CMK (cell line): ENCODE data around the gene TUBG2.
"Not testable (repeated sequence)": the region's sequence is repeated elsewhere in the genome, so short reads cannot be mapped to it uniquely, and the experiment has no call there.

Experiments used
- DNase-seq: peaks from one replicate; pipeline ENCODE4 v3.0.0-alpha.2; 2010; ENCODE audit warnings: low read depth

The TUBG2 gene

DNA sequence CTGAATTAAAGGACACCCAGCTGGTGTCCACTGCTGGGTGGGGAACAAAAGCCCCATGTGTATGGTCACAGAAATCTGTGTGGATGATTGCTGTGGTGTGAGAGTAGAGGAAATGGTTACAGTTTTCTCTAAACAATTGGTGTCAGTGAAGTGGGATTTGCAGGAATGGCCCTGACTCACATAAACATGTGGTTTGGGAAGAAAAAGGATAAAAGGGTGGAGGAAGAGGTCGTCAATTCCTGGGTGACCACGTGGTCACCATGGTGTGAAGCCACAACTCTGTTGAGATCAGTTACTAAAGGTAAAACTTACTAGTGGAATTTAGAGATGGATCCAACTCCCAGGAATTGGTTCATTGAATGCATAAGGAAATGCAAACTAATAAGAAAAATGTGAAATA, 3.6 kb upstream of the TUBG2 start:
- no peak for DNase-seq

DNA sequence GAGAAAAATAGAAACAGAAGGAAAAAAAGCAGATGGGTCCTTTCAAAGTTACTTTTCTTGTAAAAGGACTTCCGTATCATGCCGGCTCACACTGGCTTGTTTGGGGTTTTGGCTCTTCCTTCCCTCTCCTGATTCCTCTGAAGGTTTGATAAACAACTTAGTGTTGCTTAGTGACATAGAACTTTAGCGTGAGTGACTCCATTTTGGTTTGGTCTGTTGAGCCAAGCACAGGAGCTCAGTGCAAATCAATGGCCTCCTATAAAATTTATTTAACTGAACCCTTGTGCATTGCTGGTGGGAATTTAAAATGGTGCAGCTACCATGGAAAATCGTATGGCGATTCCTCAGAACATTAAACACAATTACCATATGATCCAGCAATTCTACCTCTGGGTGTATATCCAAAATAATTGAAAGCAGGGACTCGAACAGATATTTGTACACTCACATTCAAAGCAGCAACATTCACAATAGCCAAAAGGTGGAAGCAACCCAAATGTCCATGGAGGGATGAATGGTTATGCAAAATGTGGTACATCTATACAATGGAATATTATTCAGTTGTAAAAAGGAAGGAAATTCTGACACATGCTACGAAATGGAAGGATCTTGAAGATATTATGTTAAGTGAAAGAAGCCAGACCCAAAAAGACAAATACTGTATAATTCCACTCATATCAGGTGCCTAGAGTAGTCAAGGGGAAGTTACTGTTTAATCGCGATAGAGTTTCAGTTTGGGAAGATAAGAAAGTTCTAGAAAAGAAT, 1.1 kb upstream of the TUBG2 start:
- DNase-seq, result no peak

DNA sequence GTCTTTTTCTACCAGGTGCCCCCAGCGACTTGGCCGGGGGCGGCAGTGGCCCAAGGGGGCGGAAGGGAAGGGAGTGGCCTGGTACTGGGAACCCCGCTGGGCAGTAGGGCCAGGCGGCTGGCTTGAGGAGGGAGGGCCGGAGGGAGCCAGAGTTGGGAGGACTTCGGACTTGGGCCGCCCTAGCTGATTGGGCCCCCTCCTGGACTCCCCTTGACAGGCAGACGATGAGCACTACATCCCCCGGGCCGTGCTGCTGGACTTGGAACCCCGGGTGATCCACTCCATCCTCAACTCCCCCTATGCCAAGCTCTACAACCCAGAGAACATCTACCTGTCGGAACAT, 819 bp downstream of the TUBG2 start:
- DNase-seq, result not testable (repeated sequence)

DNA sequence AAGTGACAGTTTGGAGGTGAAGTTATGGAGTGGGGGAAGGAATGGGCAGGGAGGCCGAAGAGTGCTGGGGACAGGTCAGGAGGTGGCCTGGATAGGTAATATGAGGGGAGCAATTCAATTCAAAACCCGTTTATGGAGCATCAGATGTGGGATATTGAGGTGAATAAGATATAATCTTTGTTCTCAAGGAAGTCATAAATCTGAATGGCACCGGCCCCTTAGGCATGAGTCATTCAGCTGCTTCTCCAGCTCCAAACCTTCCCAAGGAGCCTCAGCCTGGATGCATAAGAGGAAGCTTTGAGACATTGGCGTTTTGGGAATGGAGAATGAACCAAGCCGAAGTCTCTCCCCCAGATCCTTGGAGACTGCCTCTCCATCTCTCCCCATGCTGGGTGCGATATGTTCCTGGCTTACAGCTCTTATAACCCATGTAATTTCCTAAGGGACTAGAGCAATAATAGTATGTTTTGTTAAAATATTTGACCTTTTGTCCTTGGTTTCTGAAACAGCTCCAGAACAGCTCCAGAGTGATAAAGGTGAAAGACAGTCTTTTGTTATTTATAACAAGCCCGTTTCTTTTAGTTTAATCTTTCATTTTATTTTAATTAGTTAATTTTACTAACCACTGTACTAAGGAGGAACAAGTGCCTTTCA, 1.7 kb downstream of the TUBG2 start:
- no peak for DNase-seq

DNA sequence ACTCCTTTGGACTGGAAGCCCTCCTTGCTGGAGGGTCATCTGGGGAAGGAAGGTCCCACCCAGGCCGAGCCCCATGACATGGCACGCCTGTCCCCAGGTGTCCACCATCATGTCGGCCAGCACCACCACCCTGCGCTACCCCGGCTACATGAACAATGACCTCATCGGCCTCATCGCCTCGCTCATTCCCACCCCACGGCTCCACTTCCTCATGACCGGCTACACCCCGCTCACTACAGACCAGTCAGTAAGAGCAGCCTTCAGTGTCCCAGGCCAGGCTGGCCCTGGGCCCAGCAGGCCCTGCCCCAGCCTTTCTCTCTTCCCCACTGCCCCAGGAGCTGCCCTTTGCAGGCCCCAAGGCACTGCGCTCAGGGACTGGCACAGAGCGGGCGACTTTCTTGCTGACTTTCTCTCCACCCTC, 6.5 kb downstream of the TUBG2 start:
- DNase-seq, result no peak

DNA sequence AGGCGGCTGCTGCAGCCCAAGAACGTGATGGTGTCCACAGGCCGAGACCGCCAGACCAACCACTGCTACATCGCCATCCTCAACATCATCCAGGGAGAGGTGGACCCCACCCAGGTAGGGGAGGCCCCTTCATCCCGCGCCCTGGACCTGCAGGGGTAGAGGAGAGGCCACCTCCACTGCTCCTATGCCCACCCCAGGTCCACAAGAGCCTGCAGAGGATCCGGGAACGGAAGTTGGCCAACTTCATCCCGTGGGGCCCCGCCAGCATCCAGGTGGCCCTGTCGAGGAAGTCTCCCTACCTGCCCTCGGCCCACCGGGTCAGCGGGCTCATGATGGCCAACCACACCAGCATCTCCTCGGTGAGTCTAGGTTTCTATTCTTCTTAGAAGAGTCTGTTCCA, 7.0 kb downstream of the TUBG2 start:
- not testable (repeated sequence) for DNase-seq

DNA sequence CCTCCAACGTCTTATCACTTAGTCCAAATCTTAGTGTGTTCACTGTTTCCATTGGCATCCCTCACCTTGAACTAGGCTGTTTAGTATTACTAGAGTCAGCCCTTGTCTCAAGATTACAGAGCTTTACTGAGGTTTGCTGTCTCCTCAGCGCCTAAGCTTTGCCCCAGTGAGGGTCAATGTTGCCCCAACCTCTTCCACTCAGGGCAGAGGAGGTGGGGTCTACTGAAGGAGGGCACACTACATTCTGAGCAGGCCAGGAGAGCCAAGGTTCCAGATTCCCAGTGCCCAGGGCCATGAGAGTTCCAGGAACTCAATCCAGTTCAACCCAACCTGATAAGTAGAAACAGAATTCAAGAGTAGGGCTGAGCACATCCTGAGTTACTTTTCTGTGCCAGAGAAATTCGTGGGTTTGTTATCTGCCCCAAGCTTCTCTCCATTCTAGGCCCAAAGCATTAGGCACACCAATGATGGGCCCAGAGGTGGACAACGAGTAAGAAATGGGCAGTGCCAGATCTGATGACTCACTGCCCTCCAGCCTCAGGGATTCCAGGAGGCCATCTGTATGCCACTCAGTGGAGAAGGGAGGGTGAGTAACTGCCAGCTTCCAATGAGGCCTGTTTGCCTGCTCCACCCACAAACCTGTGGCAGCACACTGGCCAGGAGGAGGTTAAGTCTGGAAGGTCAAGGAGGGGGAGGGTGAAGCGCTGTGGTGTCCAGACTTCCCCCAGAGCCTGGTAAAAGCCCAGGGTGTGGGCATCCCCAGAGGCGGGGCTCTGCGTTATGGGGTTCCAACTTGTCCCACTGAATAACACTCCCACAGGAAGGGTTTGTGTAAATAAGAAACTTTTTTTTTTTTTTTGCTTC, 8.2 kb downstream of the TUBG2 start:
- no peak for DNase-seq

DNA sequence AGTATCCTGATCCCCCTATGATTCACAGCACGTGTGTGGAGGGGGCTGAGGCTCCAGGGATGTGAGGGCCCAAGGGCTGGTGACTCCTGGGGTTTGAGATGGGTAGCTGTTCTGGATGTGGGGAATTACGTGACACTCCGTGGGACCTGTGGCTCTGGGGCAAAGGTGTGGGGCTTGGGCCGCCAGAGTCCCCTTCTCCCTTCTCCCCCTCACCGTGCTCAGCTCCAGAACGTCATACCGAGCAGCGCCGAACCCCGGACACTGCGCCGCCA, 10.6 kb downstream of the TUBG2 start:
- no peak for DNase-seq

DNA sequence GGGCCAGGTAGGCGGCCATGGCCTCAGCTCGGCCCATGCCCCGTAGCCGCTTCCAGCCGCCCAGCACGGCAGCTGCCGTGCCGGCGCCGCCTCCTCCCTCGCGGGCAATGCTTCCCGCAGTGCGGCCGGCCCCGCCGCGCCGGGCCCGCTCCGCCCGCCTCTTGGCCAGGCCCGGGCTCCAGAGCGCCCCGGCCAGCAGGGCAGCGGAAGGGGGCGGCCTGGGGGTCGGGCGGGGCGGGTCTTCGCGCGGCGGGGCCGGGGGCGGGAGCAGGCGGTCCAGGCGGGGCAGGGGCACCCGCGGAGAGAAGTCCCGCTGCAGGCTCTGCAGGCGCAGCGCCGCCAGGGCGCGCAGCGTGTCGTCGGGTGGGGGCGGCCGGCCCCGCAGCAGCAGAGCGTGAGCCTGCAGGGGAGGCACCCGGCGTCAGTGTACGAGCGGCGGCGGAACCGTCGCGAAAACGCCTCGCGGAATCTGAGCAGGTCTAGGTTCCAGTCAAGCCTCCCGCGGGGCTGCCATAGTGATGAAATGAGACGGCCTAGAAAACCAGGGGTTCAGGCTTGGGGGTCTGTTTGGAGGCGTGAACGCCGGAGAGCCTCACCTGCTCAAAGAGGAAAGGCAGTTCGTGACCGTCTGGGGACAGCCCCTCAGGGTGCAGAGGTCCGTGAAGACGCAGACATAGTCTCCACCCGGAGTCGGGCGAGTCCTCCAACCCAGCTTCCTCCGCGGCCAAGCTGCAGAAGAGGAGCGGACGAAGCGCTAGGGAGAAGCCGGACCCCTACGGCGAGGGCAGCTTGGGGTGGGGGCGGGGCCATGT, 11.1 kb downstream of the TUBG2 start:
- DNase-seq, result no peak

DNA sequence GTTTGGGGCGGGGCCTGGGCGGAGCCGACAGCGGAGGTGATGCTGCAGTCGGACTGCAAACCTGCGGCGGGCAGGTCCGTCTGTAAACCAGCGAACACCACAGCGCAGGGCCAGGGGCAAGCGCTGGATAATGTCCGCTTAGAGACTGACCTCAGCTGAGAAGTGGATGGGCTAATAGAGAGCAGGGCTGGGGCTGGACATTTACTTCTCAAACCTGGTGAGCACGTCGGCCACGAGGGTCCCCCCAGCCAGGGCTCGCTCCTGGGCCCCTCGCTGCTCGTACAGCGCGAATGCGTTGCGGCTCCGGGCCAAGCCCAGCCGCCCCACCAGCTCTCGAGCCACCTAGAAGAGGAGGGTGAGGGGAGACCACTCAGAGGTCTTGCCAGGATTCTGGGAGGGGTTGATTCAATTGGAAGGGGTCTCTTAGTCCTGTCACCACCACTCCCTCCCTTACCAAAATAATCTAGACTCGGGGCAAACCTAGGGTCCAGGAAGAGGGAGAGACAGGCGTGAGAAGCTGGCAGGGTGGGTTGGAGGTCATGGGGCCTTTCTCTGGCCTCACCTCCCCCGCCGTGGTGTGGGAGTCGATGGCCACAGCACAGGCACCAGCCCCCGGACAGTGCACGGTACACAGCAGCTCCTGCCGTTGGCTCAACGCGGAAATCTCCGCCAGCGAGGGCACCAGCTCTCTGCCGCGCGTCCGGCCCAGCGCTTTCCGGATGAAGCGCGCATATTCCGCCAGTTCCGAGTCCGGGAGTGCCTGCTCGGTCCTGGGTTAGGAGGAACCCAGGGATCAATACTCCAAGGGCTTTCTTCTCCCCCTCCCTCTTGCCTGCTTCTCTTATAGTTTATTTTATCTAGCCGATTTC, 11.9 kb downstream of the TUBG2 start:
- DNase-seq, result no peak

DNA sequence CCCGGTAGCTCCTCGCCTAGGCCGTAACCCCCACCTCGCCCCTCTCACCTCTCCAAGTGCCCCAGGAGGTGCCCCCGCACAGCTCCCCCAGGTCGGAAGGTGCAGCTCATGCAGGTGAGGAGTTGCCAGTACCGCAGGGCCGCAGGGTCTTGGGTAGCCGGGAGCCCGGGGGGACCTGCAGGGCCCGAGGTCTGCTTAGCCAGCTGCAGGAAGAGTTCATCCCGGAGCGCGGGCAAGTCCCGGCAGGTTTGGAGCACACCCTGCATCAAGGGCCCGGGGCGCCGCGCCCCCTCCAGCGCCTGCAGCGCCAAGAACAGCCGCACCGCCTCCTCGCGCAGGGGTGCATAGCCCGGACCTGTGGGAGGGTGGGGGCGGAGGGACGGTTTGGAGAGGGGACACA, 13.0 kb downstream of the TUBG2 start:
- DNase-seq, result no peak

DNA sequence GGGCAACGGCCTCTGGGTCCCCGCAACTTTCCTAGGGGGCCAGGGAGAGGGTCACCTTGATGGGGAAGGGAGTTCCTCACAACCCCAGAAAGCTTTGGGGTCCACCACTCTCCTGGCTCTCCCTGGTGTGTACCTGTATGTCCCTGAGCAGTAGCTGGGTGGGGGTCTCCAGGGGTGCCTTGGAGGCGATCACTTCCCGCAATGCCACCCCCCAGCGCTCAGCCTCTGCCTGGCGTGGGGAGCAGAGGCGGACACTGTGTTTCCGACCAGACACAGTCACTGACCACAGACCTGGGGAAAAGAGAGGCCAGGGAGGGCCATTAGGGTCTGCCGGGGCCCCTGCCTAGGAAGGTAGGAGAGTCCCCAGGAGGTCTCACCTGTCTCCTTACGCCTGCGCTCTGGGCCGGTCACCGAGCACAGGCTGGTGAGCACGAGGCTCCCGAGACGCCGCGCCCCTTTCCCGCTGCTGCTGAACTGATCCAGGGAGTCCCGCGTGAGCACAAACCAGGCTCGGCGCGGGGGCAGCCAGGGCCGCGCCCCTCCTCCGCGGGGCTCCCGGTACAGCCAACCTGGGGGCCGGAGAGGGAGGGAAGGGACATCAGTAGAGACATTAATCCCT, 14.3 kb downstream of the TUBG2 start:
- DNase-seq, result no peak

DNA sequence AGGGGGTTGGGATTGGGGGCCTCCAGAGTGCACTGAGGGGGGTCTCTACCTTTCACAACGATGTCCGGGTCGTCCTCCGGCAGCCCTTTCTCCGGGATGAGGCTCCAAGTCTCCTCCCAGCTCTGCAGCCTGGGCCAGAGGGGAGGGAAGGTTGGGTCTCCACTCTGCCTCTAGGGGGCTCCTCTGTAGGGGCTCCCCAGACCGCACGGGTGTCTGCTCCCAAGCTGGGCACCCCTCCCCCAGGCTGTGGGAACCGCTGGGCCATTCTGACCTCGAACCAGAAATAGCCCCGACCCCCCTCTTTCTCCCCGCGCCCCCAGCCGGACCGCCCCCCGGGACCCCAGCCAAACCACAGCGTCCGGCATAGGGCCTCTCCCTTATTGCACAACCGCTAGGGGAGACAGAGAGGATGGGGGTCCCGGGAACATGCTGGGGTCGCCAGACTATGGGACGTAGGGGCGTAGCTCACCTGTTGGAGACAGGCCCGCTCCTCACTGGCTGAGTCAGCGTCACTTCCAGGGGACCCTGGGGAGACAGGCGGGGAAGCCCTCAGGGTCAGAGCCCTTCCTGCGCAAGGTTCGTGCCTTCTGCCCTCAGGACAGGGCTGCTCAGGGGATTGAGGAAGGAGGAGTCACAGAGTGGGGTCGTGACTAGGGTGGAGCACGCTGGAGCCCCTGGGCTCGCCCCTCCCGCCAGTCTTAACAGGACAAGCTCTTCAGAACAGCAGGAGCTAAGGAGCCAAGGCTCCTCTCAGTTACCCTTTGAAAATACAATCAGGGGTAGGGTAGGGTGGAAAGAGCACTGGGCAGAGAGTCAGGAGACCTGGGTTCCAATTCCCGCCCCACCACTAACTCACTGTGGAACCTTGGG, 15.0 kb downstream of the TUBG2 start:
- peak; percentile 64 for DNase-seq

DNA sequence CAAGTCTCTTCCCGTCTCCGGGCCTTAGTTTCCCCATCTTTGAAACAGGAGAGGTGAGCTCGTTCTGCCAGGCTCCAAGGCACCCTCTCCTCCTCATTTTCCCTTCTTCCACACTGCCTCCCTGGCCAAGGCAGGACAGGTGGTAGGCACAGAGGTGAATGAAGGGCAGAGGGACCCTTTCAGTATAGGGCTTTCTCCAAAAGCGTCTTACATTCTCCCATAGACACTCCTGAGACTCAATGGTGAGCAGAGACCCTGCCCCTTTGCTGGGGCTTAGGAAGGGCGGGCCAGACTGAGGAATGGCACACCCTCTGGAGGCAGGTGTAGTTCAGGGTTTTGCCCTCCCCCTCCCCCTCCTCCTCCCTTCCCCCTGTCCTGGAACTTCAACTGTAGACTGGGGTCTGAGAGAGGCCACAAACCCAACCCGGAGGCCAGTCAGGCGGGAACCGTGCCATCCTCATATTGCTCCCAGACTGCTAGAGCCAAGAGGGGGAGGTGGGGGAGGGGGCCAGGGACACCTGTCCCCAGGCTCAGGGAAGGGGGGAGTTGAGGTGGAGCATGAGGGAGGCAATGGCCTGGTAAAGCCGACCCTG, 15.8 kb downstream of the TUBG2 start:
- DNase-seq, result no peak

DNA sequence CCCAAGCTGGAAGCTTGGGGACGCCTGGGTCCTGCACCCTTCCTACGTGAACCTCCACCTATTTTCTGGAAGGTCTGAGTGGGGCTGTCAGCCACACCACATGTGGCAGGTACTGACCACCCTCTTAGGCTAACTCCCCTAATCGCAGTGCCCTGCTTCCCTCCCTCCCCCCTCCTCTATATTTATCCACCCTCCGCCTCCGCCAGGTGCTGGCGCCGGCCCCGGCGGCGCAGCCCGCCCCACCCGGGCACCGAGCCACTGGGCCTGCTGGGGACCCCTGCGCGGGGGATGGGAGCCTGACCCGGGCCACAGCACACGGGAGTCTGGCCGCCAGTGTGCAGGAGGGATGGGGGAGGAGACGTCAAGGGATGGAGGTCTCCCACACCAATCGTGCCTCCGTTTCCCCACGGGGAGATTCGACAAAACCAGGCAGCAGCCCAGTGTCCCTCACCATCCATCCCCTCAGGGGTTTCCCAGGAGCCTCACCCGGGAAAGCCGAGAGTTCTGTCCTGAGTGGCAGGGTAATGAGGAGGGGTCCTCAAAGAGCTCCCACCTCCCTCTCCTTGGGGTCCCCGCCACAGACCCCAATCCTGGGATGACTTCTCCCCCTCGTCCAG, 16.4 kb downstream of the TUBG2 start:
- no peak for DNase-seq

DNA sequence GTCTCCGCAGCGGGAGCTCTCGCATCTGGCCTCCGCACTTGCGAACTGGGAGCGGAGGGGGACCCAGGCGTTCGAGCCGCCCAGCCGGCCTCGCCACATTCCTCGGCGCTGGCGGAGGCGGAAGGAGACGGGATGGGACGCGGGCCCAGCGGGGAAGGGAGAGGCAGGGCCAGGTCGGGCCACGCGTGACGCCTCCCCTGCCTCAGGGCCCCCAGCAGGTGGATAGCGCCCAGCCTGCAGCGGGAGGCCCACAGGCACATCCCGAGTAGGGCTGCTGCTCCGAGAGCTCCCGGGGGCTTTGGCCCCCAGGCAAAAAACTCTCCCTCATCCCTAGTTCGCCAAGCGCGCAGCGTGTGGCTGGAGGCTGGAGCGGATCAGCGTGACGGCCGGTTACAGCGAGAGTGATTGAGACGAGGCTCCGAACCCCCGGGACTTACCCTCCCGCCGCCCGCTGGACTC, 16.9 kb downstream of the TUBG2 start:
- no peak for DNase-seq

DNA sequence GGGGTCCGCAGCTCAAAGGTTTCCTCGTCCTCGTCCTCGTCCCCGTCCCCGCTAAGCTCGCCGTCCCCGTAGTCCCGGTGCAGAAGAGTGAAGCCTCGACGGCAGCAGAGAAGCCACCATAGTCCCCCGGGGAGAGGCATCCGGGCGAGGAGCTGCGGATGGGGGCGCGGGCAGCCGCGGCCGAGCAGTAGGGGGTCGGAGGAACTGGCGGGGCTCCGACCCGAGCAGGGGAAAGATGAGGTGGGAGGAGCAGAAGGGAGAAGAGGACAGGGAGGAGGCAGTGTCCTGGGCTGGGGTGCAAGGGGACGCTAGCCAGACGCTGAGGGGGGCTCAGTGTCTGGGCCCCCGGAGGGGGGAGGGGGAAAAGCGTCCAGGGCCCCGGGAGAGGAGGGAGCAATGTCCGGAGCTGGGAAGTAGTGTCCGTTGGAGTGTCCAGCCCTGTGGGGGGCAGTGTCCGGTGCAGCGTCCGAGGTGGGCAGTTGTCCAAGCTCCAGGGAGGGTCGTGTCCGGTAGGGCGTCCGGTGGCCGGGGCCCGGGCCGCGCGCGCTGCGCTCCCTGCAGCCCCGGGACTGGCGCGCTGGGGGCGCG, 17.4 kb downstream of the TUBG2 start, which contains the start of gene PLEKHH3:
Gene PLEKHH3 (minus strand): TSS at position 571 of the 588 bp plus-strand sequence. CDS start 431 bp downstream, at position 140.
- no peak for DNase-seq
